Left ventricle myocardium inferior (tissue), 1 donor: Measurements from ENCODE around the gene IL20. TPM values are rescaled to one million over a fixed set of nuclear protein-coding genes. Genes with fewer than 3 reads are reported as not detected.

Experiments
- DNase-seq: peaks from one replicate; pipeline ENCODE4 v3.0.0-alpha.2; 2020
- H3K27ac ChIP-seq: fragments of 200-600 bp; replicated peaks from 2 replicates; pipeline ENCODE4 v1.8.0; 2021
- H3K27me3 ChIP-seq: fragments of 200-600 bp; 2 replicates; pipeline ENCODE4 v1.8.0; 2021; ENCODE audit warnings: low read depth
- H3K36me3 ChIP-seq: fragments of 200-600 bp; 2 replicates; pipeline ENCODE4 v1.8.0; 2021
- H3K4me1 ChIP-seq: fragments of 200-600 bp; 2 replicates; pipeline ENCODE4 v1.8.0; 2021
- H3K4me3 ChIP-seq: fragments of 200-600 bp; 2 replicates; pipeline ENCODE4 v1.8.0; 2021; ENCODE audit warnings: mild to moderate bottlenecking, moderate library complexity
- H3K9me3 ChIP-seq: fragments of 200-600 bp; replicated peaks from 2 replicates; pipeline ENCODE4 v1.8.0; 2021
- intact Hi-C: fragments of 100-400 bp; cut with micrococcal nuclease; formaldehyde crosslinking; loops from one replicate; pipeline ENCODE4 v1.11.0; 2022
- total RNA-seq: library from RNA; stranded (reverse); fragmentation: NEBNext Ultra II Directional; extraction: Animal tissue kit (Norgen Biotek cat#: 25700); gene quantifications from one replicate; pipeline ENCODE4 v1.2.1, GENCODE V29; 2021
- TF ChIP-seq, protein P1 (sequence below): fragments of 200-600 bp; IDR thresholded peaks from 2 replicates; pipeline ENCODE4 v1.8.0; 2021; ENCODE audit warnings: antibody characterized with exemption, mild to moderate bottlenecking, borderline replicate concordance
- donor health status: DM: no; HTN: yes; CAD: no; lungs with severe emphysema.

The IL20 gene
- total RNA-seq, 1 donor from 2014 or later: not detected

DNA sequence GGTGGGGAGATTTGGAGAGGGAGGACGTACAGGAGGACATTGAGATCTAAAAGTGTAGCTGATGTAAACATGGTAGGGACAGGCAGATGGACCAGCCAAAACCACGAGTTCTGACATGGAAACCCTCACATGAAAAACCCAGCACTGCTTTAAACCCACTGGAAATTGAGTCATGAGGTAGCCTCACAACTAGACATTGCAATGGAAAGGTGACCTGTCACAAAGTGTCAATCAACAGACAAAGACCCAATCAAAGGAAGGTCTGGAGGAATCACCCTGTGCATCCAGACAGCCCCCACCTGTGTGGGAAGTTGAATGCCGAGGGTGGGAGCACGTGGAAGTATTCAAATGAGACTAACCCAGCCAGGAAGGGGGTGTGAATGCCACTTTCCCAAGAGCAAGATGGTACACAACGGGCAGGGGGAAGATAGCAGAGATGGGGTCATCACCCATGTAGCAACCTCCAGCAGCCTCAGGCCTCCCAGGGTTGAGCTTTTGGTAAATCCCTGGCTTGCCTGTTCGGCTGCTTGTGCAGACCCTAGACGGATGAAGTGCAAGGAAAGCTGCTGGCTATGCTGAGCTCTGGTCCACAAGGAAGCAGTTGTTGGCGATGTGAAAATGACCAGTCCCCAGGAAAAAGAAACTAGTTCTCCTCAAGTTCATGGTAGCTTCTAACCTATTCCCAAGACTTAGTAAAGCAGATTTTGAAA is 50.7 kb downstream of the IL20 start:
- H3K9me3 ChIP-seq: no peaks in the 10 kb centered on the region
- no peaks in the 10 kb centered on the region for H3K36me3 ChIP-seq
- TF ChIP-seq, protein P1, sequence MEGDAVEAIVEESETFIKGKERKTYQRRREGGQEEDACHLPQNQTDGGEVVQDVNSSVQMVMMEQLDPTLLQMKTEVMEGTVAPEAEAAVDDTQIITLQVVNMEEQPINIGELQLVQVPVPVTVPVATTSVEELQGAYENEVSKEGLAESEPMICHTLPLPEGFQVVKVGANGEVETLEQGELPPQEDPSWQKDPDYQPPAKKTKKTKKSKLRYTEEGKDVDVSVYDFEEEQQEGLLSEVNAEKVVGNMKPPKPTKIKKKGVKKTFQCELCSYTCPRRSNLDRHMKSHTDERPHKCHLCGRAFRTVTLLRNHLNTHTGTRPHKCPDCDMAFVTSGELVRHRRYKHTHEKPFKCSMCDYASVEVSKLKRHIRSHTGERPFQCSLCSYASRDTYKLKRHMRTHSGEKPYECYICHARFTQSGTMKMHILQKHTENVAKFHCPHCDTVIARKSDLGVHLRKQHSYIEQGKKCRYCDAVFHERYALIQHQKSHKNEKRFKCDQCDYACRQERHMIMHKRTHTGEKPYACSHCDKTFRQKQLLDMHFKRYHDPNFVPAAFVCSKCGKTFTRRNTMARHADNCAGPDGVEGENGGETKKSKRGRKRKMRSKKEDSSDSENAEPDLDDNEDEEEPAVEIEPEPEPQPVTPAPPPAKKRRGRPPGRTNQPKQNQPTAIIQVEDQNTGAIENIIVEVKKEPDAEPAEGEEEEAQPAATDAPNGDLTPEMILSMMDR: no peak
- no peak overlapping the region for H3K4me3 ChIP-seq
- H3K27ac ChIP-seq: no peak overlapping the region
- intact Hi-C loops: loop anchor here (10.0 kb wide), 2 partner anchors 181 to 281 kb away; partner anchors contain the start of gene DYRK3
- H3K27me3 ChIP-seq: peaks cover 41% of the 10 kb centered on the region
- DNase-seq: no peak
- no peaks in the 10 kb centered on the region for H3K4me1 ChIP-seq

DNA sequence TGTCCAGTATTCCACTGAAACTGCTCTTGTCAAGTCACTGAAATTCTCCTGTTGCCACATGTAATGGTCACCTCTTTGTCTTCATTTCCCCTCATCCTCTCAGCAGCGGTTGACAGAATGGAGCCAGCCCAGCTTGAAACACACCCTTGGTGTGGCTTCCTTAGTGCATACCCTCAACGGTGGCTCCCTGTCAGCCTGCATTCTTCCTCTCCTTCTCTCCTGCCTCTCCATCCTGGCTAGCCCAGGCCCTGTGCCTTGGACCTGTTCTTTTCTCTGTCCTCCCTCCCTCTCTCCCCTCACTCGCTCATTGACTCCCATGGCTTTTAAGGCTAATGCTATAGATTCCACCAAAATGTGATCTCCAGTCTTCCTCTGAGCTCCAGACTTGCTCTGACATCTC is 52.7 kb downstream of the IL20 start:
- Histone ChIP-seq H3K9me3 (no peaks in the 10 kb centered on the region), H3K27me3 (peaks cover 35% of the 10 kb centered on the region), H3K4me1 (no peaks in the 10 kb centered on the region), H3K36me3 (no peaks in the 10 kb centered on the region), H3K4me3 (no peak overlapping the region), H3K27ac (no peak overlapping the region)
- DNase-seq: no peak
- intact Hi-C loops: loop anchor here (10.0 kb wide), 2 partner anchors 183 to 283 kb away; partner anchors contain the start of gene DYRK3
- TF ChIP-seq, protein P1: no peak

Other genes with a start within 250 kb of the IL20 start
- 26.6 TPM for gene DYRK3, start 230.1 kb upstream of the IL20 start, total RNA-seq
- 215 TPM for gene MAPKAPK2, start 180.7 kb upstream of the IL20 start, total RNA-seq
- gene IL19, start 94.8 kb upstream of the IL20 start, total RNA-seq: not detected
- 0.38 TPM for gene IL10, start 93.1 kb upstream of the IL20 start, total RNA-seq
- not detected for gene IL24, start 31.8 kb downstream of the IL20 start, total RNA-seq
- gene FCMR, start 56.3 kb downstream of the IL20 start, total RNA-seq: 3.3 TPM
- gene PIGR, start 80.8 kb downstream of the IL20 start, total RNA-seq: 0.91 TPM
- gene FCAMR, start 104.8 kb downstream of the IL20 start, total RNA-seq: not detected
- 0.74 TPM for gene C1orf116, start 167.1 kb downstream of the IL20 start, total RNA-seq
- gene YOD1, start 185.6 kb downstream of the IL20 start, total RNA-seq: 4.2 TPM
- gene PFKFB2, start 187.7 kb downstream of the IL20 start, total RNA-seq: 107 TPM
- 0.30 TPM for gene C4BPB, start 223.2 kb downstream of the IL20 start, total RNA-seq
- gene C4BPA, start 238.6 kb downstream of the IL20 start, total RNA-seq: not detected